Measurements from ENCODE around the gene TAF8.

DNA sequence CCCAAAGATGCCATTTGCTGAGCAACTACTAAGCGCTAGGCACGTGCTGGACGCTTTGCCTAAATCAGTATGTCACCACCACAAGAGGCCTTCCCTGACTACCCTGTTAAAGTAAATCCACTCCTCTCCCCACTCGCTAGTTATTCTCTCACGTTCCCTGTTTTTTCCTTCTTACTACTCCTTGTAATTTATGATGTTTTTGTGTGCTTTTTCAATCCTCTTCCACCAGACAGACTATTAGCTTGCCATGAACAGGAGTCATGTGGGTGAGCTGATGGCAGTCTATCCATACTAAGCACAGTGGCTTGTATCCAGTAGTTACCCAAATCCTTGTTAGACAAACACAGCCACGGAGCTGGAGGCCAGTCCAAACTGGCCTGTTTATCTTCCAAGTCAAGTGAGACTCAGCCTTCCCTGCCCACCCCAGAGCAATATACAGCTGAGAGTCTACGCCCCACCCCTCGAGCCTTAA, 50.9 kb downstream of the TAF8 start:
- TF ChIP-seq PPARA (CRISPR knock-in tag; IDR thresholded peaks at IDR 0.05; ENCODE audit: borderline replicate concordance) (no peak), ZNF565 (CRISPR knock-in tag; conservative IDR thresholded peaks at IDR 0.05; ENCODE audit: low read depth) (no peak), ISL1 (CRISPR knock-in tag; IDR thresholded peaks at IDR 0.05) (no peak)
- TF ChIP-seq, protein P1, sequence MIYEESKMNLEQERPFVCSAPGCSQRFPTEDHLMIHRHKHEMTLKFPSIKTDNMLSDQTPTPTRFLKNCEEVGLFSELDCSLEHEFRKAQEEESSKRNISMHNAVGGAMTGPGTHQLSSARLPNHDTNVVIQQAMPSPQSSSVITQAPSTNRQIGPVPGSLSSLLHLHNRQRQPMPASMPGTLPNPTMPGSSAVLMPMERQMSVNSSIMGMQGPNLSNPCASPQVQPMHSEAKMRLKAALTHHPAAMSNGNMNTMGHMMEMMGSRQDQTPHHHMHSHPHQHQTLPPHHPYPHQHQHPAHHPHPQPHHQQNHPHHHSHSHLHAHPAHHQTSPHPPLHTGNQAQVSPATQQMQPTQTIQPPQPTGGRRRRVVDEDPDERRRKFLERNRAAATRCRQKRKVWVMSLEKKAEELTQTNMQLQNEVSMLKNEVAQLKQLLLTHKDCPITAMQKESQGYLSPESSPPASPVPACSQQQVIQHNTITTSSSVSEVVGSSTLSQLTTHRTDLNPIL (CRISPR knock-in tag; IDR thresholded peaks at IDR 0.05; ENCODE audit: low read depth), result no peak
- TF ChIP-seq, protein P2, sequence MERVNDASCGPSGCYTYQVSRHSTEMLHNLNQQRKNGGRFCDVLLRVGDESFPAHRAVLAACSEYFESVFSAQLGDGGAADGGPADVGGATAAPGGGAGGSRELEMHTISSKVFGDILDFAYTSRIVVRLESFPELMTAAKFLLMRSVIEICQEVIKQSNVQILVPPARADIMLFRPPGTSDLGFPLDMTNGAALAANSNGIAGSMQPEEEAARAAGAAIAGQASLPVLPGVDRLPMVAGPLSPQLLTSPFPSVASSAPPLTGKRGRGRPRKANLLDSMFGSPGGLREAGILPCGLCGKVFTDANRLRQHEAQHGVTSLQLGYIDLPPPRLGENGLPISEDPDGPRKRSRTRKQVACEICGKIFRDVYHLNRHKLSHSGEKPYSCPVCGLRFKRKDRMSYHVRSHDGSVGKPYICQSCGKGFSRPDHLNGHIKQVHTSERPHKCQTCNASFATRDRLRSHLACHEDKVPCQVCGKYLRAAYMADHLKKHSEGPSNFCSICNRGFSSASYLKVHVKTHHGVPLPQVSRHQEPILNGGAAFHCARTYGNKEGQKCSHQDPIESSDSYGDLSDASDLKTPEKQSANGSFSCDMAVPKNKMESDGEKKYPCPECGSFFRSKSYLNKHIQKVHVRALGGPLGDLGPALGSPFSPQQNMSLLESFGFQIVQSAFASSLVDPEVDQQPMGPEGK (CRISPR knock-in tag; IDR thresholded peaks at IDR 0.05; ENCODE audit: borderline replicate concordance), result no peak
